ENCODE results near the gene CDC42BPG.

DNA sequence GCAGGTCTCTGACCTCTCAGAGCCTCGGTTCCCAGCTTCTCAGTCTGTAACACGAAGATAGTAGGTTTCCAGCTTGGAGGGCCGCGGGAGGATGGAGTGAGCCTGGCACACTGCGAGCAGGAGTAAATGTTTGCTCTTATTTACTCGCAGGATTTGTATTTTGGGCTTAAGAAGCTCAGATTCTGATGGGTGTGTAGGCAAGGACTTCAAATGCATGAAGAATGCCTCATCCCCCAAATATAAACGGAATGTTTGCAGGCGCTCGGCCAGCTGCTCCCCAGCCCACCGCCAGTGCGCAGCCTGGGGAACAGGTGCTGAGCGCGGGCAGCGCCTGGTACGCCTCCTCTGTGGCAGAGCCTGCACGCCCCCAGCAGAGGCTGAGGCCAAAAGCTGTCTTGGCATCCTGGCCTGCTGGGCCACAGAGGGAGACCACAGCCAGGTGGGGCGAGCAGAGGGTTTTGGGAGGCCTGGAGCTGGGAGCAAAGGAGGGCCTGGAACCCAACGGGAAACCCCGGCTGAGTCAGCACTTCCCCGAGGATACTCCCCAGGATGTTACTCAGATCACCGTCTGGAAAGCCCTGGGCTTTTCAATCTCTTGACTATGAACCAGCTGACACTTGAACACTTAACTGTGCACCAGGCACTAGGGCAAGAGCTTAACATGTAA is 24.6 kb upstream of the CDC42BPG start:
- TF ChIP-seq, protein P1, sequence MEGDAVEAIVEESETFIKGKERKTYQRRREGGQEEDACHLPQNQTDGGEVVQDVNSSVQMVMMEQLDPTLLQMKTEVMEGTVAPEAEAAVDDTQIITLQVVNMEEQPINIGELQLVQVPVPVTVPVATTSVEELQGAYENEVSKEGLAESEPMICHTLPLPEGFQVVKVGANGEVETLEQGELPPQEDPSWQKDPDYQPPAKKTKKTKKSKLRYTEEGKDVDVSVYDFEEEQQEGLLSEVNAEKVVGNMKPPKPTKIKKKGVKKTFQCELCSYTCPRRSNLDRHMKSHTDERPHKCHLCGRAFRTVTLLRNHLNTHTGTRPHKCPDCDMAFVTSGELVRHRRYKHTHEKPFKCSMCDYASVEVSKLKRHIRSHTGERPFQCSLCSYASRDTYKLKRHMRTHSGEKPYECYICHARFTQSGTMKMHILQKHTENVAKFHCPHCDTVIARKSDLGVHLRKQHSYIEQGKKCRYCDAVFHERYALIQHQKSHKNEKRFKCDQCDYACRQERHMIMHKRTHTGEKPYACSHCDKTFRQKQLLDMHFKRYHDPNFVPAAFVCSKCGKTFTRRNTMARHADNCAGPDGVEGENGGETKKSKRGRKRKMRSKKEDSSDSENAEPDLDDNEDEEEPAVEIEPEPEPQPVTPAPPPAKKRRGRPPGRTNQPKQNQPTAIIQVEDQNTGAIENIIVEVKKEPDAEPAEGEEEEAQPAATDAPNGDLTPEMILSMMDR (IDR thresholded peaks at IDR 0.05), result no peak
- TF ChIP-seq POLR2A (IDR thresholded peaks at IDR 0.05; ENCODE audit: low read depth) (no peak), POLR2AphosphoS5 (IDR thresholded peaks at IDR 0.05) (peak; percentile 50 to 57)

Measured in esophagus muscularis mucosa (tissue), 3 donors.